ENCODE results near the gene IFITM1. TPM values are rescaled to one million over a fixed set of nuclear protein-coding genes. Genes with fewer than 3 reads are reported as not detected.
"Not testable (repeated sequence)": the region's sequence is repeated elsewhere in the genome, so short reads cannot be mapped to it uniquely, and the experiment has no call there.

The IFITM1 gene
- total and polyA plus RNA-seq, 2 of the 4 experiments (the other 2 are of a cell fraction) = 24.2 to 68.9 TPM

GRCh38 chr11:350033-350722 is 36.3 kb downstream of the IFITM1 start:
- H4K5ac ChIP-seq (ENCODE audit: low read depth, low read length); H3K9ac ChIP-seq (ENCODE audit: low read depth, low read length); CTCF ChIA-PET; H3K23ac ChIP-seq (ENCODE audit: low read depth, low read length); H2AFZ ChIP-seq (replicated peaks; ENCODE audit: low read length, poor library complexity); H3K4me3 ChIP-seq (ENCODE audit: insufficient read depth, low read depth, low read length); H4K20me1 ChIP-seq (ENCODE audit: insufficient read depth, low read length); H2AK5ac ChIP-seq (ENCODE audit: low read depth, low read length); intact Hi-C loops (cut with micrococcal nuclease); H3K18ac ChIP-seq (ENCODE audit: low read depth, low read length); H3K9me3 ChIP-seq (ENCODE audit: control insufficient read depth, insufficient read depth, low read length); H3K4me2 ChIP-seq (ENCODE audit: low read depth, low read length); H3K4me1 ChIP-seq (ENCODE audit: control insufficient read depth, insufficient read depth, low read length); H3K56ac ChIP-seq (ENCODE audit: extremely low read depth, insufficient read depth, low read length); H4K91ac ChIP-seq (ENCODE audit: insufficient read depth, low read depth, low read length); H3K36me3 ChIP-seq (ENCODE audit: control insufficient read depth, insufficient read depth, low read length); BruUV-seq (replicated peaks); H2AK9ac ChIP-seq (replicated peaks; ENCODE audit: low read depth, low read length, poor library complexity); DNase-seq; H3K27ac ChIP-seq (ENCODE audit: insufficient read depth, low read length); H2BK20ac ChIP-seq (ENCODE audit: low read depth, low read length); H3K4ac ChIP-seq (ENCODE audit: low read depth, low read length); H3K14ac ChIP-seq (replicated peaks; ENCODE audit: low read depth, low read length); ATAC-seq (ENCODE audit: low read depth); H2BK5ac ChIP-seq (ENCODE audit: low read depth, low read length, poor library complexity, severe bottlenecking); H3K9me1 ChIP-seq (ENCODE audit: insufficient read depth, low read length); H2BK120ac ChIP-seq (ENCODE audit: low read depth, low read length); dilution Hi-C loops (cut with HindIII; ENCODE audit: low sequenced_read_pairs, unreplicated experiment); H3K27me3 ChIP-seq (ENCODE audit: control insufficient read depth, insufficient read depth, low read length); H2BK15ac ChIP-seq (ENCODE audit: low read depth, low read length); H4K8ac ChIP-seq (ENCODE audit: low read depth in 2 of 2, low read length in 2 of 2); H3K79me1 ChIP-seq (ENCODE audit: low read depth in 1 of 2, low read length in 2 of 2): not testable (repeated sequence)
- POLR2A ChIA-PET (ENCODE audit: unreplicated experiment) = interaction anchor here (0.6 kb wide), 1 partner anchor 113 kb away, joined by 4 read pairs; the partner anchor contains the start of gene PSMD13
- in situ Hi-C loops (cut with MboI; ENCODE audit: low sequenced_read_pairs) = loop anchor here (10.0 kb wide), 1 partner anchor 45 kb away; the partner anchor contains the start of gene IFITM2
- 85% methylated on average over 4 of the region's 16 CpGs; no CpG with 5 or more reads in 1 of the 2 experiments for WGBS, 2 experiments (ENCODE audit: extremely low coverage in 2 of 2, insufficient read length in 1 of 2)

Data from IMR-90 (cell line).